ENCODE measurements around the gene ELMOD1. TPM values are rescaled to one million over a fixed set of nuclear protein-coding genes. Genes with fewer than 3 reads are reported as not detected.

Gene ELMOD1
- total RNA-seq, 1 donor from 2014 or later, result not detected

DNA sequence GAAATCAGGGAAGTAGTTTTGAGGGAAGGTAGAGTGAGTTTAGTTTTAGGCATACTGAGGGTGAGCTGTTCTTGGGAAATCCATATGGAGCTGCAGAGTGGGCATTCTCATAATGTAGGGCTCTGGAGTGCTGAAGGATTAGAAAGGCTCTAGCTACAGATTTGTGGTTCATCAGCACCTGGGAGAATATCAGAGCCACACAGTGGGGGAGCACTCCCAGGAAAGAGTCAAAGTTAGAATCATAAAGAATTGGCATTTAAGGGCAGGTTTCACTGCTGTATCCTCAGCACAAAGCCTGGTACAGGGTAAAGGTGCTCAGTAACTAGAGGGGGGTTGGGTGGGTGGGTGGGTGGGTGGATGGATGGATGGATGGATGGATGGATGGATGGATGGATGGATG, 68.4 kb downstream of the ELMOD1 start:
- DNase-seq (no peak), ATAC-seq (ENCODE audit: low read depth) (no peak)
- Mint-ChIP-seq H3K9me3 (no peaks in the 10 kb centered on the region), H3K36me3 (ENCODE audit: low read depth) (no peaks in the 10 kb centered on the region), H3K4me1 (peaks cover 2% of the 10 kb centered on the region), H3K4me3 (no peak overlapping the region), H3K27me3 (peaks cover 6% of the 10 kb centered on the region), H3K27ac (no peak overlapping the region)
- ChIA-PET CTCF (no interaction called here), POLR2A (no interaction called here)
- TF ChIP-seq, protein P1, sequence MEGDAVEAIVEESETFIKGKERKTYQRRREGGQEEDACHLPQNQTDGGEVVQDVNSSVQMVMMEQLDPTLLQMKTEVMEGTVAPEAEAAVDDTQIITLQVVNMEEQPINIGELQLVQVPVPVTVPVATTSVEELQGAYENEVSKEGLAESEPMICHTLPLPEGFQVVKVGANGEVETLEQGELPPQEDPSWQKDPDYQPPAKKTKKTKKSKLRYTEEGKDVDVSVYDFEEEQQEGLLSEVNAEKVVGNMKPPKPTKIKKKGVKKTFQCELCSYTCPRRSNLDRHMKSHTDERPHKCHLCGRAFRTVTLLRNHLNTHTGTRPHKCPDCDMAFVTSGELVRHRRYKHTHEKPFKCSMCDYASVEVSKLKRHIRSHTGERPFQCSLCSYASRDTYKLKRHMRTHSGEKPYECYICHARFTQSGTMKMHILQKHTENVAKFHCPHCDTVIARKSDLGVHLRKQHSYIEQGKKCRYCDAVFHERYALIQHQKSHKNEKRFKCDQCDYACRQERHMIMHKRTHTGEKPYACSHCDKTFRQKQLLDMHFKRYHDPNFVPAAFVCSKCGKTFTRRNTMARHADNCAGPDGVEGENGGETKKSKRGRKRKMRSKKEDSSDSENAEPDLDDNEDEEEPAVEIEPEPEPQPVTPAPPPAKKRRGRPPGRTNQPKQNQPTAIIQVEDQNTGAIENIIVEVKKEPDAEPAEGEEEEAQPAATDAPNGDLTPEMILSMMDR (IDR thresholded peaks at IDR 0.05), result no peak
- intact Hi-C loops (cut with micrococcal nuclease), result no loop called here

DNA sequence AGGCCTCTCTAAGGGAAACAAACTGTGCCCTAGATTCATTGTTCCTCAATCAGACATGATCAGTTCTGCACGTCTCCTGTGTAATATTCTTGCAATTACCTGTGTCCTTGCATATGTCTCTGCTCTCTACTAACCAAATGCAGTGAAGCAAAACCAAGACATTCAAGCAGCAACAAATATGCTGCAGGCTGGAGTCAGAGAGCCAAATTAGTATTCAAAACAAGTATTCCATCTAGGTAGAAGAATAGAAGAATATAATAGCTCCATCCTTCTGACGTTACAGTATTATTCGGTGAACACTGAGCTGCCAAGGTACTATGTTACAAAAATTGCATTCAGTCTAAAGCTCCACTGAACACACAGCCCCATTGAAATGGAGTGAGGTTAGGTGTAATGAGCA, 69.1 kb downstream of the ELMOD1 start:
- Mint-ChIP-seq H3K4me1 (peaks cover 2% of the 10 kb centered on the region), H3K9me3 (no peaks in the 10 kb centered on the region), H3K36me3 (ENCODE audit: low read depth) (no peaks in the 10 kb centered on the region), H3K27me3 (peaks cover 13% of the 10 kb centered on the region), H3K4me3 (no peak overlapping the region), H3K27ac (no peak overlapping the region)
- ATAC-seq (ENCODE audit: low read depth) (no peak), DNase-seq (no peak)
- TF ChIP-seq, protein P1 (IDR thresholded peaks at IDR 0.05), result no peak
- intact Hi-C loops (cut with micrococcal nuclease), result no loop called here
- CTCF ChIA-PET, result no interaction called here
- POLR2A ChIA-PET, result interaction anchor here (0.5 kb wide), 1 partner anchor 10 kb away, joined by 5 read pairs; no protein-coding TSS in a partner anchor

DNA sequence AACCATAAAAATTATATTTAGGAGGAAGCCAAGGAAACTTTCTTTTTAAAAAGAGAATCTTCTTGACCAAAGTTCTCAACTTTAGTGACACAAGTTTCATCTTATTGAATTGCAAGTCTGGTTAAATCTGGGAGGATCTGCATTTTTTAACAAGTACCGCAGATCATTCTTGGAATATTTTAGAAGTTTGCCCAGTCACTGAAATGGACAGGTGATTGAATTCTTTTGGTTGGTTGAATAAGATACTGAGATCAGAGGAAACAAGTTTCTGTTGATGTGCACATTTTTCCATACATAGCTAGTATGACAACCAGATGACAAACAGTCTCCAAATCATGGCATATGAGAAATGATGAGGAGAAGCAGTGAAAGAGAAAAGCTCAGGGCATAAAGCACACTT, 70.7 kb downstream of the ELMOD1 start:
- Mint-ChIP-seq H3K27ac (no peak overlapping the region), H3K9me3 (no peaks in the 10 kb centered on the region), H3K27me3 (peaks cover 14% of the 10 kb centered on the region), H3K4me1 (no peaks in the 10 kb centered on the region), H3K4me3 (no peak overlapping the region), H3K36me3 (ENCODE audit: low read depth) (no peaks in the 10 kb centered on the region)
- CTCF ChIA-PET, result no interaction called here
- no peak for DNase-seq
- intact Hi-C loops (cut with micrococcal nuclease), result no loop called here
- no peak for ATAC-seq (ENCODE audit: low read depth)
- TF ChIP-seq, protein P1 (IDR thresholded peaks at IDR 0.05), result no peak
- POLR2A ChIA-PET, result no interaction called here

DNA sequence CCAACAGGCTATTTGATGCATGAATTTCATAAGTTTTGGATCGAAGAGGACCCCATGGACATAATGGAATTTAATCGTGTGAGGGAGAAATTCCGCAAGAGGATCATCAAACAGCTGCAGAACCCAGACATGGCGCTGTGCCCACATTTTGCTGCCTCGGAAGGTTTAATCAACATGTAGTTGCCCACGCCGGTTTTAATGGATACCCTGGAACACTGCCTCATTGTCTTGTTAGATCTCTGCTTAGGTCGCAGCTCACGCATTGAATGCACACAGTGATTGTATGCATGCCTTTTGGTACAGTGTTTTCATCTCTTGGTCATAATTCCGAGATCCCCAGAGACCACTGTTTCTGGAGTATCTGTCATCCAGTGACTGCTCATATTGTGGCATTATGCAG, 74.1 kb downstream of the ELMOD1 start:
- peaks cover 9% of the 10 kb centered on the region for H3K27me3 Mint-ChIP-seq
- intact Hi-C loops (cut with micrococcal nuclease), result no loop called here
- ChIA-PET POLR2A (no interaction called here), CTCF (no interaction called here)
- no peaks in the 10 kb centered on the region for H3K36me3 Mint-ChIP-seq (ENCODE audit: low read depth)
- H3K9me3 Mint-ChIP-seq, result no peaks in the 10 kb centered on the region
- no peaks in the 10 kb centered on the region for H3K4me1 Mint-ChIP-seq
- ATAC-seq (ENCODE audit: low read depth) (no peak), DNase-seq (no peak)
- TF ChIP-seq, protein P1 (IDR thresholded peaks at IDR 0.05), result no peak
- no peak overlapping the region for H3K4me3 Mint-ChIP-seq
- no peak overlapping the region for H3K27ac Mint-ChIP-seq

DNA sequence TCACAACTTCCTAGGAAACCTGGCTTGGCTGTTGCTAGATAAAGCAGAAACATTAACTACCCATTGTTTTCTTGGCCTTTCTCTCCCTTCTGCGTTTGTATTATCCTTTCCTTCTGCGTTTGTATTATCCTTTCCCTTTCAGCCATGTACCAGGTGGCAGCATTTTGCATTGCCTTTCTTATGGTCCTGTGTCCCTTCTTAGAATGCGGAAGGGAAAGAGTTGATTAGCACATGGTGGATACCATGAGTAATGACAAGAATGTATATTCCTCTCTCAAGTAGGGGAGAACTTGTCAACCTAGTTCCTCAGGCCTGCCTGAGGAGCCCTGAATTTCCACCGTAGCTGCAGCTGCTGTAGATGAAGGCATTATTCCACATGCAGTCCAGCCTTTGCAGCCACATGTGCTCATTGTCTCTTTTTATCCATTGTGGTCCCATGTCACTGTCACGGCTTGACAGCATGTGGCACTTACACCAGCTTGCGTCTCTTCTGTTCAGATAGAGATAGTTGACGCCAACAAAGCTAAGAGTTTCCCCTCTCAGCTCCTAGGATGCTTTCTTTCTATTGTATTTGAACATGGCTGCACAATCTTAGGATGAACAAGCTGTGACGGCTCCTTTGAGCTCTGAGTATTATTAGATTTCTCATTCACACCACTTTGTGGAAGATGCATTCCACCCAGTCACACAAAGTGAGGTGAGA, 76.1 kb downstream of the ELMOD1 start:
- Mint-ChIP-seq H3K27ac (no peak overlapping the region), H3K27me3 (peaks cover 9% of the 10 kb centered on the region), H3K4me1 (no peaks in the 10 kb centered on the region), H3K9me3 (no peaks in the 10 kb centered on the region), H3K4me3 (no peak overlapping the region), H3K36me3 (ENCODE audit: low read depth) (no peaks in the 10 kb centered on the region)
- POLR2A ChIA-PET, result no interaction called here
- DNase-seq (no peak), ATAC-seq (ENCODE audit: low read depth) (no peak)
- TF ChIP-seq, protein P1 (IDR thresholded peaks at IDR 0.05), result no peak
- CTCF ChIA-PET, result interaction anchor here (0.6 kb wide), 1 partner anchor 16 kb away, joined by 3 read pairs; no protein-coding TSS in a partner anchor
- intact Hi-C loops (cut with micrococcal nuclease), result no loop called here
